ENCODE measurements around the gene CCDC198. TPM values are rescaled to one million over a fixed set of nuclear protein-coding genes. Genes with fewer than 3 reads are reported as not detected.

The CCDC198 gene
- total RNA-seq, 2 experiments from 2014 or later: not detected

DNA sequence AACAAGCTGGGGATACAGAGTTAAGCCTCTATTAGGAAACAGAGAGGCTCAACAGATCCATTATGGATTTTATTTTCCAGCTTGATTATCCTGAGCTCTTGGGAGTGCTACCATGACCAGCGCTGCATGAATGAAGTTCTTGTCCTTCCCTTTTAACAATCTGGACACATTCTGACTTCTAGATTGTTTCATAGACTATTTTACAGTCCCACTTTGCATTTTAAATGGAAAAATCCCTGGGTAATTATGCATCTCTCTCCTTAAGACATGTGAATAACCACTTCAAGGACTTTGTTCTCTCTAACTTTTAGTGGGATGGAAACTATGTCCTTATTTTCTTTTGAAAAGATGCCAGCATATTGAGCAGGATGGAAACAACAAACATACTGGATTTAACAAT lies 2.0 kb downstream of the CCDC198 start:
- CTCF ChIA-PET: interaction anchor here (0.9 kb wide), 1 partner anchor 9 kb away, joined by 3 read pairs; no protein-coding TSS in a partner anchor
- no peak overlapping the region for H3K27ac Mint-ChIP-seq
- H3K4me3 Mint-ChIP-seq: no peak overlapping the region
- H3K27me3 Mint-ChIP-seq: peaks cover 9% of the 10 kb centered on the region
- H3K36me3 Mint-ChIP-seq (ENCODE audit: low read depth): no peaks in the 10 kb centered on the region
- H3K4me1 Mint-ChIP-seq: peaks cover 3% of the 10 kb centered on the region
- DNase-seq: no peak
- H3K9me3 Mint-ChIP-seq: no peaks in the 10 kb centered on the region
- POLR2A ChIA-PET: no interaction called here

DNA sequence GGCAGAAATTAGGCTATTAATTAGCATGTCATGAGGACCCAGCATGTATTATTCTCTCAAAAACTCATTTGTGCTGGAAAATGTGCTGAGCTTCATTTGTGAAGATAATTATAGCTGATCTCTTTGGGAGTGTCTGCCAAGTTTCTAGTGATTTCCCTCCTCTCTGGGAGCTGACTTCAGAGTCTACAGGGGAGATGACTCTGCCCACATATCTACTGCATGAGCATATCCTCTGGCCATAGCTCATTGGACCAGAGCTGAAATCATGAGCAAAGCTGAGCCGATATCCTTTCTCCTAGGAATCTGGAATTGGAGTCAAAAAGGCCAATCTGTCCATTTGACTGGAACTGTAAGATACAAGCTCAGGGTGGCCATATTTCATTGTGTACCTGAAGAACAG lies 5.9 kb downstream of the CCDC198 start:
- ChIA-PET POLR2A (no interaction called here), CTCF (interaction anchor here (0.6 kb wide), 1 partner anchor 659 kb away, joined by 5 read pairs; no protein-coding TSS in a partner anchor)
- Mint-ChIP-seq H3K27me3 (peaks cover 9% of the 10 kb centered on the region), H3K27ac (no peak overlapping the region), H3K4me1 (no peaks in the 10 kb centered on the region), H3K36me3 (ENCODE audit: low read depth) (no peaks in the 10 kb centered on the region), H3K9me3 (no peaks in the 10 kb centered on the region), H3K4me3 (no peak overlapping the region)
- no peak for DNase-seq

DNA sequence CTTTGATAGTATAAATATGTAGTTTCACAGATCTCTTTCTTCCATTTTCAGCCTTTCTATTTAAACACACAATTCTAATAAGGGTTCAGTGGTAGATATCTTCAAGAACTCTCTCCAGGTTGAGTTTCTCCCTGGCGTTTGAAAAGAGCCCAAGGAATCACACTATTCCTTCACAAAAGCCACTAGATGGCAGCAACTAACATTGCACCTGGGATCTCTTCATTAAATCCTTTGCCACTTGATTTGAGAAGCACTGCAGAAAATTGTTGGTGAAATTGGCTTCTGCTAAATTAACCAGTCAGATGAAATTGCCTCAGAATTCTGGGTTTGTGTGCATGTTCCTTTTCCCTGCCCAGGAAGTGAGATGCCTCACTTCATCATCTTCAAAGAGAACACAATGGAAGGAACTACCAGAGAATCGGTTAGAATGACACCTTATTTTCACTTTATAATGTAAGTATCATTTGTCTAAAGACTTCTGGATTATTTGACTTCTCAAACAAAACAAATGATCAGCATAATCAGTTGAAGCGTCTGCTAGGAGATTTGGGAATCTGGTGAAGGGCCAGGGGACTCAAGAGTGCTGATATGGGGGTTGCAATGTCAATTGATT lies 6.8 kb downstream of the CCDC198 start:
- DNase-seq: no peak
- Mint-ChIP-seq H3K4me1 (no peaks in the 10 kb centered on the region), H3K9me3 (no peaks in the 10 kb centered on the region), H3K4me3 (no peak overlapping the region), H3K27ac (no peak overlapping the region), H3K27me3 (peaks cover 5% of the 10 kb centered on the region), H3K36me3 (ENCODE audit: low read depth) (no peaks in the 10 kb centered on the region)
- ChIA-PET POLR2A (no interaction called here), CTCF (no interaction called here)

DNA sequence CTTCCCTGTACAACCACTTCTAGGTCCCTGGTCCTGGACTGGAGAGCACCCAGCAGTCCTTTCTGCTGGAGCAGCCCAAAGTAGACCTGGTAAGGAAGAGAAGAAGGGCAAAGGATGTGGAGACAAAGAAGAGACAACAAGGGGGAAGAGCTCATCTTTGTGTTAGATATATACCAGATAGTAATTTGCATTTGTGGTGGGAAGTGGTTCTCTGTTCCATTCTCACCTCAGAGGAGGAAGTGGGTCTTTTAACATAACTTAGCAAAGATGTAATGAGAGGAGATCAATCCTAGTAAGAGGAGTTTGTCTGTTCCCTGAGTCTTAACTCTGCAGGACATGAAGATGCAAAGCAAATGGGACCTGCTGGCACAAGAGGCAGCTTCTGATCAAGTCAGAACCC lies 8.0 kb downstream of the CCDC198 start:
- POLR2A ChIA-PET: no interaction called here
- Mint-ChIP-seq H3K27me3 (peaks cover 3% of the 10 kb centered on the region), H3K4me1 (no peaks in the 10 kb centered on the region), H3K27ac (no peak overlapping the region), H3K36me3 (ENCODE audit: low read depth) (no peaks in the 10 kb centered on the region), H3K9me3 (no peaks in the 10 kb centered on the region), H3K4me3 (no peak overlapping the region)
- DNase-seq: no peak
- CTCF ChIA-PET: no interaction called here

DNA sequence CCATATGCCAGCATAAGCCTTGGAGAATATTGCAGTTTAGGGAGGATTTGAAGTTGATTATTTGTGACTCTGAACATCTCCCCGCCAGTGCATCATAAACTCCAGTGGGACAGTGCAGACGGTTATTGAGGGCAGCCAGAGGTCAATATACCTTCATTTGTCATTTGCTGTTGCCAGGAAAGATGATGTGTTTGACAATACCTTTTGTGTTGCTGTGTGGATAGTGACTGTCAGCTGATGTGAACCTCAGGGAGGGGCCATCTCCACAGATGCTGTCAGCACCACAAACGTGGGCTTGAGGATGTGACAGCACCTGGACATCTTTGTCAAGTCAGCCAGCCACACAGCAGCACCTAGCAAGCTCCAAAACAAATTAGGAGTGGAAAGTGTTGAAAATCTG lies 11.5 kb downstream of the CCDC198 start:
- CTCF ChIA-PET: no interaction called here
- POLR2A ChIA-PET: no interaction called here

DNA sequence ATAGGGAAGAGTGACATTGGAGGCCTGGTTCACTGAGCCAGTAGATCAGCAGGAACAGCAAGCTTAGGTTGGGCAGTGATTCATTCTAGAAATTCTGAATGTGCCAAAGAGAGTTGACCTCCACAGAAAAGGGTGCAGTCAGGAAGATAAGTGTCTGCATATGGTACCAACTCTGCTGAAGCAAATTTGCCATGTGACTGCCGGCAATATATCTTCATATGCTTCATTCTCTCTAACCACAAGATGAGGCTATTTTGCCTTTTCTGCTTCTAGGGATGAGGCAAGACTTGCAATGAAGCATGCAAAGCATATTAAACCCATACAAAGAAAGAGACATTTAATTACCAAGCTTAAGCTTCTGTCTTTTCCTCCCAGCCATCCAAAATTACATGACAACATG lies 13.6 kb downstream of the CCDC198 start:
- no peak overlapping the region for H3K27ac Mint-ChIP-seq
- POLR2A ChIA-PET: no interaction called here
- H3K4me1 Mint-ChIP-seq: no peaks in the 10 kb centered on the region
- H3K27me3 Mint-ChIP-seq: no peaks in the 10 kb centered on the region
- no peak overlapping the region for H3K4me3 Mint-ChIP-seq
- no peaks in the 10 kb centered on the region for H3K9me3 Mint-ChIP-seq
- CTCF ChIA-PET: no interaction called here
- no peaks in the 10 kb centered on the region for H3K36me3 Mint-ChIP-seq (ENCODE audit: low read depth)
- no peak for DNase-seq

More for the DNA sequence above, 11.5 kb downstream of the CCDC198 start:
- no peaks in the 10 kb centered on the region for H3K27me3 Mint-ChIP-seq
- H3K27ac Mint-ChIP-seq: no peak overlapping the region
- H3K9me3 Mint-ChIP-seq: no peaks in the 10 kb centered on the region
- H3K36me3 Mint-ChIP-seq (ENCODE audit: low read depth): no peaks in the 10 kb centered on the region
- no peaks in the 10 kb centered on the region for H3K4me1 Mint-ChIP-seq
- H3K4me3 Mint-ChIP-seq: no peak overlapping the region
- DNase-seq: no peak

DNA sequence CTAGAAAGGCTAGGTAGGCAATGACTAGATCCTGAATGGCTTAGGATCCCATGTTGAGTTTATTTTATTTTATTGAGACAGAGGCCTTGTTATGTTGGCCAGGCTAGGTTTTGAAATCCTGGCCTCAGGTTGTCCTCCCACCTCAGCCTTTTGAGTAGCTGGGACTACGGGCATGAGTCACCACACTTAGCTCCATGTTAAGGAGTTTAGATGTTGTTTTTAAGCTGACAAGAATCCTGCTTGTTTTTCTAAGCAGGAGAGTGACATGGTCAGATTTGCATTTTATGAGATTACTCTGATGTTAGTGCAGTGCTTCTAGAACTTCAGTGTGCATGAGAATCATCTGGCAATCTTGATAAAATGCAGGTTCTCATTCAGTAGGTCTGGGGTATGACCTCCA lies 14.5 kb downstream of the CCDC198 start:
- CTCF ChIA-PET: no interaction called here
- no peaks in the 10 kb centered on the region for H3K4me1 Mint-ChIP-seq
- H3K9me3 Mint-ChIP-seq: no peaks in the 10 kb centered on the region
- no peaks in the 10 kb centered on the region for H3K36me3 Mint-ChIP-seq (ENCODE audit: low read depth)
- DNase-seq: no peak
- H3K4me3 Mint-ChIP-seq: no peak overlapping the region
- H3K27me3 Mint-ChIP-seq: no peaks in the 10 kb centered on the region
- POLR2A ChIA-PET: no interaction called here
- H3K27ac Mint-ChIP-seq: no peak overlapping the region

DNA sequence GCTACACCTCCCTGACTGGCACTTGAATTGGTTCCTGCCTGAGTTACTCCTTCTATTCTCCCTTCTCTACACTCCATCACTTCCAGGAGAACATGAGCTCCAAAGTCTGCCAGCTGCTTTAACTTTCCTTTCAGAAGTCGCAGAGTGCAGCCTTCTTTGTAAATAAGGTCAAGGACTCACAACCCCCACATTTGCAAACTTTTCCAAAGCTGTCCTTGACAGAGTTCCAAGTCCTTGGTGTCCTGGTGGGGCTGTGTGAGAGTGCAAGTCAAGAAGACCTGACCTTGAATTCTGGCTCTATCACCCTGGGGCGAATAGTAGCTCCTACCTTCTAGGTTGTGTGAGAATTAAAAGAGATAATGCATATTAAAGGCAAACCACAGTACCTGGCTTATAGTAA lies 15.6 kb downstream of the CCDC198 start:
- Mint-ChIP-seq H3K27me3 (peaks cover 8% of the 10 kb centered on the region), H3K27ac (no peak overlapping the region), H3K36me3 (ENCODE audit: low read depth) (no peaks in the 10 kb centered on the region), H3K4me3 (no peak overlapping the region), H3K4me1 (no peaks in the 10 kb centered on the region), H3K9me3 (no peaks in the 10 kb centered on the region)
- POLR2A ChIA-PET: no interaction called here
- CTCF ChIA-PET: no interaction called here
- DNase-seq: no peak

DNA sequence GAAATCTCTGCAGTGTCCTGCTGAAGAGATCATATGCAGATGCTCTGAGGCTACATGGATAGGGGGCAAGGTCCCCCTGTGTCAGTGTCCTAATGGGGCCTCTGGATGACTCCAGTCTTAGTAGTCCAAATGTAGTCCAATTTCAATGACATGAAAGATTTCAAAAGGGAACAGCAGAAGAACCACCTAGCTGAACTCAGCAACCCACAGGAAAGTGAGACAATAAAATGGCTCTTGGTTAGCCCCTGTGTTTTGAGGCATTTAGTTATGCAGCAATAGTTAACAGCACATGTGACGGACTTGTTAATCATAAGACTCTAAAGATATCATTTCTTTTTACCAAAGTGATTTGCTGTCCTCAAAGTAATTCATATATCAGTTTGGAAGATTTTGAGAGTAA lies 22.7 kb downstream of the CCDC198 start:
- Mint-ChIP-seq H3K4me1 (no peaks in the 10 kb centered on the region), H3K27me3 (peaks cover 9% of the 10 kb centered on the region), H3K36me3 (ENCODE audit: low read depth) (no peaks in the 10 kb centered on the region), H3K4me3 (no peak overlapping the region), H3K9me3 (no peaks in the 10 kb centered on the region), H3K27ac (no peak overlapping the region)
- CTCF ChIA-PET: no interaction called here
- no peak for DNase-seq
- POLR2A ChIA-PET: no interaction called here

DNA sequence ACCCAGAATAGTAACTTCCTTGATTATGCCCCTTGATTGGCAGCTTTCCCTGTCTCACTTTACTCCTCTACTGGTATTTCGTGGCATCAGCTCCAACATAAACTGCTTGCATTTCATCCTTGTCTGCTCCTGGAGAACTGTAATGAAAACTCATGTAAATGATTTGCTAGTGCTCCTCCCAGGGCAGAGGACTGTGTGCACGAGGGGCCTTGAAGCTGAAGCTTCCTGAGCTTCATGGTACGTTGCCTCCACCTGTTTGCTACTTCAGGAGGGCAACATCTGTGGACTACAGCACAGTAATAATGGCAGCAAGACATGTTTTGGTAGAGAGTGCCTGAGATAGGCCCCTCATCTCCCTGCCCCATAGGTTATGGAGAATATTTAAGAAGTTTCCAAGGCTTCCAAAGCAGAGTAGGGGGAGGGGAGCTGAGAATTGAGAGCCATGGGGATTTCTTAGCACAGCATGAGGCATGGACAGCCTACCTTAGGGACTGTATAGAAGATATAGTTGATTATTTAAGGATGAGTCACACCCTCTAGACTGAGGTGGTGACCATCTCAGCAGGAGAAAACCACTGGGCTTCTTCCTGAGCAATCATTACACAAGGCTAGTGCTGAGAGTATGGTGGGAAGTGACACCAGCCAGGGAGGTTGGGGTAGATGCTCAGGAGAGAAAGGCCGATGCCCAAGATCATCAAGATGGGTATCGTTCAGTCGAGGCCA lies 29.5 kb downstream of the CCDC198 start:
- POLR2A ChIA-PET: no interaction called here

DNA sequence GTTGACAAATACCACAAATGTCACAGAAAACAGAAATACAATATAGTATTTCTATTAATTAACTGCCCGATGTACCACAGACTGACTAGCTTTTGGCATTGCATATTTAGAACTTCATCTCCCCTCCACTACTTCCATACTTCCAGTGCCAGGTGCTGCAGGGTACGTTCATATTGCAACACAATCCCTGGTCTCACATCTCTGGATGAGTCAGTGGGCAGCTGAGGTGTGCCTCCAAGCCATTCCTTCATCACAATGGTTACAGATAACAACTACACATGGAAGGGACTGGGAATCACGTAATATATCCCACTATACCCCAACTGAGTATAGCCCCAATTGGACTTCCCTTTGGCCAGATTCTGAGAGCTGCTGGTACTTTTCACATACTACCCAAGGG lies 31.1 kb downstream of the CCDC198 start:
- CTCF ChIA-PET: no interaction called here
- POLR2A ChIA-PET: no interaction called here
- no peak overlapping the region for H3K4me3 Mint-ChIP-seq
- peaks cover 4% of the 10 kb centered on the region for H3K27me3 Mint-ChIP-seq
- H3K27ac Mint-ChIP-seq: no peak overlapping the region
- H3K4me1 Mint-ChIP-seq: no peaks in the 10 kb centered on the region
- no peak for DNase-seq
- H3K36me3 Mint-ChIP-seq (ENCODE audit: low read depth): no peaks in the 10 kb centered on the region
- no peaks in the 10 kb centered on the region for H3K9me3 Mint-ChIP-seq

More for the DNA sequence above, 29.5 kb downstream of the CCDC198 start:
- CTCF ChIA-PET: no interaction called here
- Mint-ChIP-seq H3K27ac (no peak overlapping the region), H3K4me1 (no peaks in the 10 kb centered on the region), H3K27me3 (no peaks in the 10 kb centered on the region), H3K36me3 (ENCODE audit: low read depth) (no peaks in the 10 kb centered on the region), H3K9me3 (no peaks in the 10 kb centered on the region), H3K4me3 (no peak overlapping the region)
- DNase-seq: no peak

DNA sequence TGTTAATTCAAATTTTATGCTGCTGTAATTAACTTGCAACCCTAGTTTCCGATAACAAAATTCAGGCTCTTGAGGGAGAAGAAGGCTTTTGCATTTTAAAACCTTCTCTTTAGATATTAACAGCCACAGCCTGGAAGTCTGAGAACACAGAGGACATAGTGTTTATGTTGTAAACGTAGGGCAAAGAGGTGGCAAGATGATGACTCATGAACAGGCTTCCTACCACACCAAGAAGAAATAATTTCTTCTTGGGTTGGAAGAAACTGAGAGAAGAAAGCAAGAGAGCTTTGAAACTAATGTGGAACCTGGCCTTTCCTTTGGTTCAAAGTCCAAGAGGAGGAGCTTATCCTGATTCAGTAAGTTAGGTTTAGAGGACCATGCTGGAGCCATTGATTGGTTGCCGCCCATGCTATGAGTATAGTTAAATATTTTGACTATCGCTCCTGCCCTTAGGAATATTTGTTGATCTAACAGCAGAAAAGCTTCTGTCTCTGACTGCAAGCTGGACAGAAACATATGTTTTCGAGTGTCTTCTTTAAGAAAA lies 31.8 kb downstream of the CCDC198 start:
- H3K36me3 Mint-ChIP-seq (ENCODE audit: low read depth): no peaks in the 10 kb centered on the region
- ChIA-PET CTCF (no interaction called here), POLR2A (no interaction called here)
- H3K27me3 Mint-ChIP-seq: peaks cover 6% of the 10 kb centered on the region
- H3K4me3 Mint-ChIP-seq: no peak overlapping the region
- no peaks in the 10 kb centered on the region for H3K4me1 Mint-ChIP-seq
- no peak overlapping the region for H3K27ac Mint-ChIP-seq
- no peak for DNase-seq
- H3K9me3 Mint-ChIP-seq: no peaks in the 10 kb centered on the region

DNA sequence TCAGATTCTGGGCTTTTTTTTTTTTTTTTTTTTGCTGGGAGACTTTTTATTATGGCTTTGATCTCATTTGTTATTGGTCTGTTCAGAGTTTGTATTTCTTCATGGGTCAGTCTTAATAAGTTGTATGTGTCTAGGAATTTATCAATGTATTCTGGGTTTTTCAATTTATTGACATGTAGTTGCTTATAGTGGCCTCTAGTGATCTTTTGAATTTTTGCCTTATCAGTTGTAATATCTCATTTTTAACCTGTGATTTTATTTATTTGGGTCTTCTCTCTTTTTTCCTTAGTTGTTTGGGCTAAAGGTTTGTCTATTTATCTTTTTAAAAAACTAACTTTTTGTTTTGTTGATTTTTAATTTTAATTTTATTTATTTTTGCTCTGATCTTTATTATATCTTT lies 57.7 kb downstream of the CCDC198 start:
- no peaks in the 10 kb centered on the region for H3K36me3 Mint-ChIP-seq (ENCODE audit: low read depth)
- no peak for DNase-seq
- peaks cover 13% of the 10 kb centered on the region for H3K27me3 Mint-ChIP-seq
- ChIA-PET POLR2A (no interaction called here), CTCF (no interaction called here)
- H3K27ac Mint-ChIP-seq: no peak overlapping the region
- H3K4me1 Mint-ChIP-seq: no peaks in the 10 kb centered on the region
- H3K4me3 Mint-ChIP-seq: no peak overlapping the region
- H3K9me3 Mint-ChIP-seq: no peaks in the 10 kb centered on the region

DNA sequence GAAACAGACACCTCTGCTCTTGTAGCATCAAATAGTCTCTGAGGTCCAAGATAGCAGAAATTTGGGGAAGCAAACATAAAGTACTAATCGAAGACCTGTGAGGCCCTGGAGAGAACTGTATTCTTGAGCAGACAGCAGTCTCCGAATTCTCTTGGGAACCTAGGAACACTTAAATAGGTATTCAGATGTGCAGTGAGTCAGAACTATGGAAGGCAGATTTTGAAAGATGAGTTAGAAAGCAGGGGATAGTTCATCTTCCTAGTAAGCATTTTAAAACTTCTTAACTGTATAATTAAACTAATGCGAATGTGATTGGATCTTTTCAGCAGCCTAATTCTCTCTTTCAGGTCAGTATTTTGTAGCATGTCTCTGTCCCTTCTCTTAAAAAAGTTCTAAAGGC lies 72.7 kb downstream of the CCDC198 start:
- no peaks in the 10 kb centered on the region for H3K4me1 Mint-ChIP-seq
- H3K9me3 Mint-ChIP-seq: no peaks in the 10 kb centered on the region
- CTCF ChIA-PET: no interaction called here
- no peaks in the 10 kb centered on the region for H3K36me3 Mint-ChIP-seq (ENCODE audit: low read depth)
- H3K4me3 Mint-ChIP-seq: no peak overlapping the region
- POLR2A ChIA-PET: no interaction called here
- no peak overlapping the region for H3K27ac Mint-ChIP-seq
- no peaks in the 10 kb centered on the region for H3K27me3 Mint-ChIP-seq
- no peak for DNase-seq
